H1 (cell line): Measurements from ENCODE around the gene RSAD2. TPM values are rescaled to one million over a fixed set of nuclear protein-coding genes. Genes with fewer than 3 reads are reported as not detected.

Experiments used
- HDAC2 ChIP-seq, 2 experiments: fragments of 300-600 bp in 1 of 2; sonication (generic) in 1 of 2; IDR thresholded peaks; 2 replicates each; pipeline ENCODE4 v1.6.1; 2011 to 2012; ENCODE audit warnings: low read depth in 2 of 2, low read length in 2 of 2, mild to moderate bottlenecking in 2 of 2, moderate library complexity in 2 of 2, borderline replicate concordance in 1 of 2, inconsistent platforms in 1 of 2
- POLR2A ChIP-seq, 2 experiments: IDR thresholded peaks; 1 replicate in 1 of 2; 2 replicates in 1 of 2; pipeline ENCODE4 v1.6.1; 2011; ENCODE audit warnings: low read depth in 2 of 2, low read length in 2 of 2, mild to moderate bottlenecking in 2 of 2; ENCODE audit errors: control extremely low read depth in 1 of 2
- POU5F1 ChIP-seq: IDR thresholded peaks from 2 replicates; pipeline ENCODE4 v1.6.1; 2011; ENCODE audit warnings: low read depth, mild to moderate bottlenecking, low read length, moderate library complexity
- polyA plus RNA-seq, 7 experiments: library from polyadenylated mRNA; depleted of rRNA in 3 of 7; stranded (reverse) in 5 of 7; unstranded in 2 of 7; fragments of >200 nt in 5 of 7; fragments of 200-250 nt in 2 of 7; gene quantifications; 1 replicate in 5 of 7; 2 replicates in 1 of 7; 4 replicates in 1 of 7; pipeline versions ENCODE4 v1.2.1 to v1.2.3, GENCODE V29; 2011 to 2013; ENCODE audit warnings: missing spikeins in 2 of 7, mixed read lengths in 2 of 7
- total RNA-seq: library from RNA; stranded (reverse); fragmentation: NEBNext Ultra II Directional; extraction: Animal tissue kit (Norgen Biotek cat#: 25700); gene quantifications from 2 replicates; pipeline ENCODE4 v1.2.1, GENCODE V29; 2021

RSAD2 gene
- total and polyA plus RNA-seq, 2 of the 8 experiments (the other 6 are each of a cell fraction or from before 2014, with no cell fraction given): not detected

GRCh38 chr2:6866982-6867381, 10.6 kb upstream of the RSAD2 start (continued):
- TF ChIP-seq HDAC2 (IDR thresholded peaks at IDR 0.05; ENCODE audit: borderline replicate concordance in 1 of 2, low read depth in 2 of 2, low read length in 2 of 2) (no peak), POLR2A (IDR thresholded peaks at IDR 0.05; ENCODE audit: control extremely low read depth in 1 of 2, low read depth in 2 of 2, low read length in 2 of 2) (no peak), POU5F1 (no peak)
